Neural progenitor cell (in vitro differentiated cells): ENCODE measurements around the gene MAT2B. TPM values are rescaled to one million over a fixed set of nuclear protein-coding genes. Genes with fewer than 3 reads are reported as not detected.
A peak's percentile ranks its signal among the peaks of the same experiment; 100 is the strongest.

Experiments used
- DNase-seq: peaks from one replicate; pipeline ENCODE4 v3.0.0-alpha.2; 2016; ENCODE audit warnings: low spot score
- H2AFZ ChIP-seq: fragments of 200-600 bp; sonication (generic); replicated peaks from 2 replicates; pipeline ENCODE4 v1.6.1; 2016; ENCODE audit warnings: antibody characterized with exemption
- H3F3A ChIP-seq: fragments of 200-600 bp; sonication (generic); 2 replicates; pipeline ENCODE4 v1.6.1; 2016; ENCODE audit warnings: antibody characterized with exemption, low read depth
- H3K27ac ChIP-seq: fragments of 200-600 bp; sonication (generic); 2 replicates; pipeline ENCODE4 v1.5.1; 2016; ENCODE audit warnings: mild to moderate bottlenecking
- H3K27me3 ChIP-seq: fragments of 200-600 bp; sonication (generic); 2 replicates; pipeline ENCODE4 v1.6.1; 2016; ENCODE audit warnings: mild to moderate bottlenecking, moderate library complexity
- H3K36me3 ChIP-seq: fragments of 200-600 bp; sonication (generic); 2 replicates; pipeline ENCODE4 v1.5.1; 2016
- H3K4me1 ChIP-seq: fragments of 200-600 bp; sonication (generic); 2 replicates; pipeline ENCODE4 v1.6.1; 2016; ENCODE audit warnings: mixed run types
- H3K4me2 ChIP-seq: fragments of 200-600 bp; sonication (generic); 2 replicates; pipeline ENCODE4 v1.6.1; 2016
- H3K4me3 ChIP-seq: fragments of 200-600 bp; sonication (generic); 2 replicates; pipeline ENCODE4 v1.5.1; 2016
- H3K79me2 ChIP-seq: fragments of 200-600 bp; sonication (generic); 2 replicates; pipeline ENCODE4 v1.6.1; 2016; ENCODE audit warnings: low read depth
- H3K9ac ChIP-seq: fragments of 200-600 bp; sonication (generic); 2 replicates; pipeline ENCODE4 v1.6.1; 2016
- H3K9me3 ChIP-seq: fragments of 200-600 bp; sonication (generic); 2 replicates; pipeline ENCODE4 v1.5.1; 2016; ENCODE audit warnings: low read depth
- H4K20me1 ChIP-seq: fragments of 200-600 bp; sonication (generic); 2 replicates; pipeline ENCODE4 v1.6.1; 2016; ENCODE audit warnings: low read depth
- H3K27ac Mint-ChIP-seq: 3 replicates; pipeline ENCODE4 v1.8.0; 2021; ENCODE audit warnings: mixed read lengths
- H3K27me3 Mint-ChIP-seq: 2 replicates; pipeline ENCODE4 v1.8.0; 2022; ENCODE audit warnings: low read depth, mild to moderate bottlenecking, inconsistent platforms, moderate library complexity, mixed read lengths; ENCODE audit not compliant: insufficient read depth
- H3K36me3 Mint-ChIP-seq: 3 replicates; pipeline ENCODE4 v1.8.0; 2021; ENCODE audit warnings: mixed read lengths
- H3K4me1 Mint-ChIP-seq: 3 replicates; pipeline ENCODE4 v1.8.0; 2021; ENCODE audit warnings: mixed read lengths
- H3K4me3 Mint-ChIP-seq: 3 replicates; pipeline ENCODE4 v1.8.0; 2021; ENCODE audit warnings: mild to moderate bottlenecking, moderate library complexity, mixed read lengths
- H3K9me3 Mint-ChIP-seq: 3 replicates; pipeline ENCODE4 v1.8.0; 2020; ENCODE audit warnings: mixed read lengths
- EZH2 ChIP-seq: fragments of 200-600 bp; sonication (generic); IDR thresholded peaks from 2 replicates; pipeline ENCODE4 v1.6.1; 2017; ENCODE audit warnings: antibody characterized with exemption, mild to moderate bottlenecking, moderate library complexity
- EZH2phosphoT487 ChIP-seq: fragments of 200-600 bp; sonication (generic); IDR thresholded peaks from 2 replicates; pipeline ENCODE4 v1.6.1; 2017; ENCODE audit warnings: antibody characterized with exemption
- total RNA-seq: library from RNA; depleted of rRNA; stranded (reverse); fragments of >200 nt; gene quantifications from 2 replicates; pipeline ENCODE4 v1.2.3, GENCODE V29; 2015; ENCODE audit warnings: low replicate concordance
- TF ChIP-seq, protein P1 (sequence below): fragments of 200-600 bp; sonication (generic); IDR thresholded peaks from 2 replicates; pipeline ENCODE4 v1.5.1; 2017; ENCODE audit warnings: antibody characterized with exemption, mild to moderate bottlenecking

The MAT2B gene
- total RNA-seq, 1 donor from 2014 or later: 69.0 TPM

DNA sequence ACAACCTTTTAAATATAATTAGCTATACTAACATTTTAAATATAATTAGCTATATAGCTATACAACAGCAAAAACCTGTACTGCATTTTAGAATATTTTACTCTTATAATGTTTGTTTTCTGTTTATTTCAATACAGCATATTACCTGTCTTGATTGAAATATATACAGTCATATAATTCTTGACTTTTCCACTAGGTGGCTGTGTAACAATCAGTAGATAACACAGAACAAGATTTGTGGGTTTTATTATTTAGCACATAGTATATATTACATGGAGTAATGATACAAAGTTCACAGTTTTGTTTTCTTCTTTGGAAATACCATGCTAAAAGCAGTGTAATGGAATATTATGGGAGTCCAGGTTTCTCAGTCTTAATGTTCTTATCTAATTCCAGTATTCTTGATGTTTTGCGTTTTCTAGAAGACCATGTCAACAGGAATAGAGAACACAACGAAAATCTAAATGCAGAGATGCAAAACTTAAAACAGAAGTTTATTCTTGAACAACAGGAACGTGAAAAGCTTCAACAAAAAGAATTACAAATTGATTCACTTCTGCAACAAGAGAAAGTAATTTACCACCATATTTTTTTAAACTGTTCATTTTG, 31.7 kb upstream of the MAT2B start:
- H3K36me3 ChIP-seq: peaks cover 33% of the 10 kb centered on the region
- peaks cover 31% of the 10 kb centered on the region for H3K36me3 Mint-ChIP-seq
- H3K9me3 Mint-ChIP-seq: no peaks in the 10 kb centered on the region

DNA sequence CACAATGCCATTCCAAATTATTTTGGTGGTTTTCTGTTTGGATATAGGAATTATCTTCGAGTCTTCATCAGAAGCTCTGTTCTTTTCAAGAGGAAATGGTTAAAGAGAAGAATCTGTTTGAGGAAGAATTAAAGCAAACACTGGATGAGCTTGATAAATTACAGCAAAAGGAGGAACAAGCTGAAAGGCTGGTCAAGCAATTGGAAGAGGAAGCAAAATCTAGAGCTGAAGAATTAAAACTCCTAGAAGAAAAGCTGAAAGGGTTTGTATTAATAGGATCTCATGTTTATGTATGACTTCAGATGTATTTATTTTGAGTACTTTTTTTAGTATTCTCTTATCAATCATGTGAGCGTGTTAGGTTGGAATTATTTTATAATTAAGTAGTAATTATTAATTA, 30.0 kb upstream of the MAT2B start:
- no peak overlapping the region for H3K4me3 ChIP-seq
- H3K4me2 ChIP-seq: no peak overlapping the region
- H3K79me2 ChIP-seq: no peaks in the 10 kb centered on the region
- no peaks in the 10 kb centered on the region for H3K4me1 Mint-ChIP-seq
- H3K27me3 Mint-ChIP-seq: no peaks in the 10 kb centered on the region
- no peak overlapping the region for H3K9ac ChIP-seq
- H4K20me1 ChIP-seq: no peaks in the 10 kb centered on the region
- H3K9me3 ChIP-seq: no peaks in the 10 kb centered on the region
- no peak for DNase-seq
- no peak overlapping the region for H2AFZ ChIP-seq
- peaks cover 31% of the 10 kb centered on the region for H3K36me3 Mint-ChIP-seq
- no peaks in the 10 kb centered on the region for H3K27me3 ChIP-seq
- no peaks in the 10 kb centered on the region for H3K9me3 Mint-ChIP-seq
- no peaks in the 10 kb centered on the region for H3K4me1 ChIP-seq
- no peak overlapping the region for H3K4me3 Mint-ChIP-seq
- TF ChIP-seq EZH2 (no peak), EZH2phosphoT487 (no peak)
- TF ChIP-seq, protein P1, sequence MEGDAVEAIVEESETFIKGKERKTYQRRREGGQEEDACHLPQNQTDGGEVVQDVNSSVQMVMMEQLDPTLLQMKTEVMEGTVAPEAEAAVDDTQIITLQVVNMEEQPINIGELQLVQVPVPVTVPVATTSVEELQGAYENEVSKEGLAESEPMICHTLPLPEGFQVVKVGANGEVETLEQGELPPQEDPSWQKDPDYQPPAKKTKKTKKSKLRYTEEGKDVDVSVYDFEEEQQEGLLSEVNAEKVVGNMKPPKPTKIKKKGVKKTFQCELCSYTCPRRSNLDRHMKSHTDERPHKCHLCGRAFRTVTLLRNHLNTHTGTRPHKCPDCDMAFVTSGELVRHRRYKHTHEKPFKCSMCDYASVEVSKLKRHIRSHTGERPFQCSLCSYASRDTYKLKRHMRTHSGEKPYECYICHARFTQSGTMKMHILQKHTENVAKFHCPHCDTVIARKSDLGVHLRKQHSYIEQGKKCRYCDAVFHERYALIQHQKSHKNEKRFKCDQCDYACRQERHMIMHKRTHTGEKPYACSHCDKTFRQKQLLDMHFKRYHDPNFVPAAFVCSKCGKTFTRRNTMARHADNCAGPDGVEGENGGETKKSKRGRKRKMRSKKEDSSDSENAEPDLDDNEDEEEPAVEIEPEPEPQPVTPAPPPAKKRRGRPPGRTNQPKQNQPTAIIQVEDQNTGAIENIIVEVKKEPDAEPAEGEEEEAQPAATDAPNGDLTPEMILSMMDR: no peak
- H3F3A ChIP-seq: peaks cover 3% of the 10 kb centered on the region
- peaks cover 33% of the 10 kb centered on the region for H3K36me3 ChIP-seq
- no peak overlapping the region for H3K27ac Mint-ChIP-seq
- no peak overlapping the region for H3K27ac ChIP-seq

More for the DNA sequence above, 31.7 kb upstream of the MAT2B start:
- H3K79me2 ChIP-seq: no peaks in the 10 kb centered on the region
- no peaks in the 10 kb centered on the region for H4K20me1 ChIP-seq
- no peak overlapping the region for H2AFZ ChIP-seq
- no peak overlapping the region for H3K9ac ChIP-seq
- no peak overlapping the region for H3K4me3 ChIP-seq
- no peak overlapping the region for H3K27ac ChIP-seq
- no peaks in the 10 kb centered on the region for H3K4me1 ChIP-seq
- Mint-ChIP-seq H3K27me3 (no peaks in the 10 kb centered on the region), H3K27ac (no peak overlapping the region), H3K4me1 (no peaks in the 10 kb centered on the region), H3K4me3 (no peak overlapping the region)
- DNase-seq: no peak
- peaks cover 3% of the 10 kb centered on the region for H3F3A ChIP-seq
- TF ChIP-seq EZH2phosphoT487: no peak
- TF ChIP-seq, protein P1: peak; percentile 28
- no peaks in the 10 kb centered on the region for H3K27me3 ChIP-seq
- no peaks in the 10 kb centered on the region for H3K9me3 ChIP-seq
- H3K4me2 ChIP-seq: no peak overlapping the region

DNA sequence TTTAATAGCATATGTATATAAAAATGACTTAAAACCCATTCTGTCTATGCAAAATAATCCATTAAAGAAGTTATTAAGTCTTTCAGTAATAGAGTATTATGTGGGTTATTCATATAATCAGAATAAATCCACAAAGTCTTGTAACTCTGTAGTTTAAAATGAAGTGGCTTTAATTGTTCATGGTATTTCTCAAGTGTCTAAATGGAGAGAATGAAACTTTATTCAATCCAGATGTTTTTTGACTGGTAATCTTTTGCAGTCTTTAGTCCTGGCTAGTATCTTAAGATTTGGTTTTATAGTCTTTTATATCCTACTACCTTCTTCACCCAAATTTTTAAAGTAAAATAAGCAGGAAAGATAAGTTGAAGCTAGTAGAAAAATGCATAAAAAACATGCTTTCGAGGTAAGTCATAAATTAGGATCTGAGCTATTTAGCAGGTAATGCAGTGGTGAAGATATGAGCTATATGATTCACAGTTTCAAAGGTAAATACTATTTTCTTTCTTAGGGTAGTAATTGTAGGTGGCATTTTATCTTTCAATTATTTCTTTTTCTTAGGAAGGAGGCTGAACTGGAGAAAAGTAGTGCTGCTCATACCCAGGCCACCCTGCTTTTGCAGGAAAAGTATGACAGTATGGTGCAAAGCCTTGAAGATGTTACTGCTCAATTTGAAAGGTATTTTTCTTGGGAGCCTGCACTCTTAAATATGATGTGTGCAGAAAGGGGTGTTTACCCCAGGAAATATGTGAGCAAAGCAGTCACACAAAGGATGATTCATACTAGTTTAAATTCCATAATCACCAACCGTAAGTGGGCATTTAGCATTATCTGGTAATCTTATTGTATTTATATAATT, 27.1 kb upstream of the MAT2B start:
- Mint-ChIP-seq H3K4me1 (no peaks in the 10 kb centered on the region), H3K27me3 (no peaks in the 10 kb centered on the region), H3K9me3 (no peaks in the 10 kb centered on the region), H3K4me3 (no peak overlapping the region), H3K27ac (no peak overlapping the region), H3K36me3 (peaks cover 33% of the 10 kb centered on the region)
- H3K27me3 ChIP-seq: no peaks in the 10 kb centered on the region
- peaks cover 44% of the 10 kb centered on the region for H3K36me3 ChIP-seq
- no peak overlapping the region for H2AFZ ChIP-seq
- H3F3A ChIP-seq: peaks cover 3% of the 10 kb centered on the region
- no peaks in the 10 kb centered on the region for H4K20me1 ChIP-seq
- no peak overlapping the region for H3K9ac ChIP-seq
- no peak overlapping the region for H3K4me3 ChIP-seq
- H3K27ac ChIP-seq: no peak overlapping the region
- H3K79me2 ChIP-seq: no peaks in the 10 kb centered on the region
- no peak overlapping the region for H3K4me2 ChIP-seq
- no peak for DNase-seq
- TF ChIP-seq, protein P1: no peak
- TF ChIP-seq EZH2 (no peak), EZH2phosphoT487 (no peak)
- H3K9me3 ChIP-seq: no peaks in the 10 kb centered on the region
- H3K4me1 ChIP-seq: no peaks in the 10 kb centered on the region
